Tibial artery (tissue), 4 donors: Measurements from ENCODE around the gene PTEN.

ENCODE experiments used
- DNase-seq, 2 donors: peaks; one replicate each; pipeline ENCODE4 v3.0.0-alpha.2; 2019
- H3K27ac ChIP-seq, 2 donors: fragments of 200-600 bp; sonication (generic) in 1 of 2; 1 replicate in 1 of 2; 2 replicates in 1 of 2; pipeline ENCODE4 v1.5.1; 2018 to 2019; ENCODE audit warnings: mild to moderate bottlenecking in 1 of 2
- H3K27me3 ChIP-seq, 2 donors: fragments of 200-600 bp; sonication (generic) in 1 of 2; one replicate each; pipeline versions ENCODE4 v1.5.1 to v1.6.0; 2016 to 2019
- H3K36me3 ChIP-seq, 3 donors: fragments of 200-600 bp; sonication (generic) in 2 of 3; one replicate each; pipeline ENCODE4 v1.5.1; 2016 to 2019; ENCODE audit warnings: mild to moderate bottlenecking in 2 of 3
- H3K4me1 ChIP-seq, 4 donors: fragments of 200-600 bp; sonication (generic) in 2 of 4; 1 replicate in 3 of 4; 2 replicates in 1 of 4; pipeline ENCODE4 v1.5.1; 2016 to 2019
- H3K4me3 ChIP-seq, 2 donors: fragments of 200-600 bp; sonication (generic) in 1 of 2; 1 replicate in 1 of 2; 2 replicates in 1 of 2; pipeline ENCODE4 v1.5.1; 2018 to 2019; ENCODE audit warnings: mild to moderate bottlenecking in 2 of 2
- H3K9me3 ChIP-seq, 3 donors: fragments of 200-600 bp; sonication (generic) in 1 of 3; one replicate each; pipeline ENCODE4 v1.5.1; 2016 to 2019
- intact Hi-C: fragments of 100-400 bp; cut with DNase I; formaldehyde crosslinking; loops from one replicate; pipeline ENCODE4 v1.15.0; 2023; ENCODE audit warnings: low total_unique reads
- TF ChIP-seq, protein P1 (sequence below), 2 experiments: fragments of 200-600 bp in 1 of 2; fragments of 450-650 bp in 1 of 2; IDR thresholded peaks; one replicate each; pipeline ENCODE4 v1.5.1; 2017 to 2019; ENCODE audit warnings: antibody characterized with exemption in 2 of 2, mild to moderate bottlenecking in 1 of 2, moderate library complexity in 1 of 2

The PTEN gene

GRCh38 chr10:88019753-88020152 lies 156.3 kb downstream of the PTEN start:
- Histone ChIP-seq H3K9me3 (no peaks in the 10 kb centered on the region), H3K36me3 (no peaks in the 10 kb centered on the region), H3K4me3 (no peak overlapping the region), H3K27me3 (no peaks in the 10 kb centered on the region), H3K4me1 (no peaks in the 10 kb centered on the region), H3K27ac (no peak overlapping the region)
- TF ChIP-seq, protein P1, sequence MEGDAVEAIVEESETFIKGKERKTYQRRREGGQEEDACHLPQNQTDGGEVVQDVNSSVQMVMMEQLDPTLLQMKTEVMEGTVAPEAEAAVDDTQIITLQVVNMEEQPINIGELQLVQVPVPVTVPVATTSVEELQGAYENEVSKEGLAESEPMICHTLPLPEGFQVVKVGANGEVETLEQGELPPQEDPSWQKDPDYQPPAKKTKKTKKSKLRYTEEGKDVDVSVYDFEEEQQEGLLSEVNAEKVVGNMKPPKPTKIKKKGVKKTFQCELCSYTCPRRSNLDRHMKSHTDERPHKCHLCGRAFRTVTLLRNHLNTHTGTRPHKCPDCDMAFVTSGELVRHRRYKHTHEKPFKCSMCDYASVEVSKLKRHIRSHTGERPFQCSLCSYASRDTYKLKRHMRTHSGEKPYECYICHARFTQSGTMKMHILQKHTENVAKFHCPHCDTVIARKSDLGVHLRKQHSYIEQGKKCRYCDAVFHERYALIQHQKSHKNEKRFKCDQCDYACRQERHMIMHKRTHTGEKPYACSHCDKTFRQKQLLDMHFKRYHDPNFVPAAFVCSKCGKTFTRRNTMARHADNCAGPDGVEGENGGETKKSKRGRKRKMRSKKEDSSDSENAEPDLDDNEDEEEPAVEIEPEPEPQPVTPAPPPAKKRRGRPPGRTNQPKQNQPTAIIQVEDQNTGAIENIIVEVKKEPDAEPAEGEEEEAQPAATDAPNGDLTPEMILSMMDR (IDR thresholded peaks at IDR 0.05) = no peak
- intact Hi-C loops = no loop called here
- DNase-seq = no peak
